ENCODE data around the gene GGPS1. TPM values are rescaled to one million over a fixed set of nuclear protein-coding genes. Genes with fewer than 3 reads are reported as not detected.

The GGPS1 gene
- total and polyA plus RNA-seq, 2 donors (not counting 1 experiment from before 2014, with no cell fraction given): 13.4 to 46.8 TPM

DNA sequence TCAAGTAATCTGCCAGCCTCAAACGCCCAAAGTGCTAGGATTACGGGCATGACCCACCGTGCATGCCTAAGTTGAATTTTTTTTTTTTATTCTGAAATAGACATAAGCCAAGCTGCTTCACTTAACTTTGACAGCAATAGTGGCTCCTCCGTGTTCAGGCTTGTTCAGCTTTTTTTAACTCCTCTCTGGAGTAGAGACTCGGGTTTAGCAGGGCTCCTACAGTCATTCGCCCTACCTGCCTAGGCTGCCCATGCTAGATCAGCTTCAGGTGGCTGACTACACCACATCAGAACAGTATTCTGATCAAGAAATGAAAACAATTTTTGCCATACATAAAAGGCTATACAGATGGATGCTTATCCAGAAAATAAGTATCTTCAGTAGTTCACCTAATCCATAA, 15.1 kb upstream of the GGPS1 start:
- H3K4me1 ChIP-seq (ENCODE audit: control insufficient read depth in 2 of 2, insufficient read depth in 2 of 2, low read length in 2 of 2): peaks cover 16 to 18% of the 10 kb centered on the region in 2 donors
- Mint-ChIP-seq H3K27ac (no peak overlapping the region), H3K4me3 (no peak overlapping the region), H3K9me3 (ENCODE audit: insufficient read depth) (no peaks in the 10 kb centered on the region), H3K27me3 (no peaks in the 10 kb centered on the region), H3K4me1 (peaks cover 44% of the 10 kb centered on the region)
- no peak overlapping the region for H2AFZ ChIP-seq (ENCODE audit: insufficient read depth, low read depth, low read length, poor library complexity, severe bottlenecking)
- no peak overlapping the region for H3K4me2 ChIP-seq (replicated peaks; ENCODE audit: low read depth, low read length, poor library complexity, severe bottlenecking)
- H3K4me3 ChIP-seq (ENCODE audit: control extremely low read depth in 1 of 5, extremely low read depth in 1 of 5, insufficient read depth in 1 of 5, low read depth in 2 of 5, low read length in 4 of 5): no peak overlapping the region
- DNase-seq: no peak
- WGBS (ENCODE audit: insufficient coverage): 84% methylated on average over 3 of the region's 6 CpGs
- CTCF ChIA-PET: interaction anchor here (2.0 to 2.3 kb wide), 2 partner anchors 38 to 60 kb away, joined by 4 to 6 read pairs; no protein-coding TSS in a partner anchor
- H3K9me3 ChIP-seq (ENCODE audit: control extremely low read depth in 1 of 3, control insufficient read depth in 2 of 3, insufficient read depth in 1 of 3, low read length in 2 of 3): no peaks in the 10 kb centered on the region
- peaks cover 0 to 8% of the 10 kb centered on the region in 2 experiments for H3K36me3 ChIP-seq (replicated peaks in 1 of 2; ENCODE audit: control extremely low read depth in 1 of 2, control insufficient read depth in 1 of 2, extremely low read depth in 1 of 2, insufficient read depth in 2 of 2, low read length in 1 of 2)
- H3K79me2 ChIP-seq (ENCODE audit: control insufficient read depth, insufficient read depth, low read length): peaks cover 88% of the 10 kb centered on the region
- intact Hi-C loops (cut with micrococcal nuclease): loop anchor here (5.0 kb wide), 1 partner anchor 36 kb away; no protein-coding TSS in a partner anchor
- H3K27me3 ChIP-seq (replicated peaks in 1 of 4; ENCODE audit: control extremely low read depth in 1 of 4, control insufficient read depth in 3 of 4, insufficient read depth in 4 of 4, low read length in 3 of 4): no peaks in the 10 kb centered on the region
- POLR2A ChIA-PET: no interaction called here
- ATAC-seq (ENCODE audit: low read depth): no peak
- no peak overlapping the region for H3K27ac ChIP-seq (ENCODE audit: low read length in 2 of 2)
- peaks cover 81% of the 10 kb centered on the region for H4K20me1 ChIP-seq (ENCODE audit: control insufficient read depth, insufficient read depth, low read length, poor library complexity, severe bottlenecking)
- no peak for TF ChIP-seq EZH2 (IDR thresholded peaks at IDR 0.05; ENCODE audit: borderline replicate concordance, insufficient read depth, low read depth, low read length, poor library complexity, severe bottlenecking)
- H3K9ac ChIP-seq (ENCODE audit: low read length): no peak overlapping the region

DNA sequence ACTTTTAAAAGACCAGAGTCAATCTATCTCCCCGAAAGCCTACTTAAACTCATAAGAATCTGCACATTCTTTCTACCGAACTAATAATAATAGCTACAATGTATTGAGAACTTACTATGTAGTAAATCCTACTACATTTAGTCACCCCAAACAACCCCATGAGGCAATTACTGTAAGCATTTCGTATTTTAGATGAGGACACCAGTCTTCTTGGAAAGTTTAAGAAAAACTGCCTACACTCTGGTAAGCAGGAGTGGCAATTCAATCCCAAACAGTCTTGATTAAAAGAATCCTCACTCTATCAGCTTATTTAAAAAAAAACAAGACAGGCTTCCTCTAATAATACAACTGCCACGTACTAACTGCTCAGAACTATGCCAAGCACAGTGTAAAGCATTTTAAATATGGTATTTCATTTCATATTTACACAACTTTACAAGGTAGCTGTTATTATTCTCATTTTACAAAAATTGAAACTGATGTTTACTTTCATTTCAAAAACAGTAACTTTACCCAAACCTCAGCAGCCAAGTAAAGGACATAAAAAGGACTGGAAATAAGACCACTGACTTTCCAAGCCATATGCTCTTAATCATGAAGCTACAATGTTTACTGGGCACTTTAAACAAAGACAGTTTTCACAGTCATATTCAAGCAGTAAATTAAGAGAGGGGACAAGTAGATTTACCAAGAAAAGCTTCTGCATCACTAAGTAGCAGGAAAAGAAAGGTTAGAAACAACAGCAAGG, 14.3 kb upstream of the GGPS1 start:
- DNase-seq: no peak
- H3K79me2 ChIP-seq (ENCODE audit: control insufficient read depth, insufficient read depth, low read length): peaks cover 92% of the 10 kb centered on the region
- peaks cover 0 to 17% of the 10 kb centered on the region in 2 experiments for H3K36me3 ChIP-seq (replicated peaks in 1 of 2; ENCODE audit: control extremely low read depth in 1 of 2, control insufficient read depth in 1 of 2, extremely low read depth in 1 of 2, insufficient read depth in 2 of 2, low read length in 1 of 2)
- peaks cover 85% of the 10 kb centered on the region for H4K20me1 ChIP-seq (ENCODE audit: control insufficient read depth, insufficient read depth, low read length, poor library complexity, severe bottlenecking)
- H2AFZ ChIP-seq (ENCODE audit: insufficient read depth, low read depth, low read length, poor library complexity, severe bottlenecking): no peak overlapping the region
- no CpG with 5 or more reads among the region's 4 CpGs for WGBS (ENCODE audit: insufficient coverage)
- ATAC-seq (ENCODE audit: low read depth): no peak
- H3K4me3 ChIP-seq (ENCODE audit: control extremely low read depth in 1 of 5, extremely low read depth in 1 of 5, insufficient read depth in 1 of 5, low read depth in 2 of 5, low read length in 4 of 5): no peak overlapping the region
- POLR2A ChIA-PET: interaction anchor here (1.3 kb wide), 1 partner anchor 13 kb away, joined by 3 read pairs; no protein-coding TSS in a partner anchor
- peak overlapping the region; percentile 28 for H3K9ac ChIP-seq (ENCODE audit: low read length)
- TF ChIP-seq, protein P1, sequence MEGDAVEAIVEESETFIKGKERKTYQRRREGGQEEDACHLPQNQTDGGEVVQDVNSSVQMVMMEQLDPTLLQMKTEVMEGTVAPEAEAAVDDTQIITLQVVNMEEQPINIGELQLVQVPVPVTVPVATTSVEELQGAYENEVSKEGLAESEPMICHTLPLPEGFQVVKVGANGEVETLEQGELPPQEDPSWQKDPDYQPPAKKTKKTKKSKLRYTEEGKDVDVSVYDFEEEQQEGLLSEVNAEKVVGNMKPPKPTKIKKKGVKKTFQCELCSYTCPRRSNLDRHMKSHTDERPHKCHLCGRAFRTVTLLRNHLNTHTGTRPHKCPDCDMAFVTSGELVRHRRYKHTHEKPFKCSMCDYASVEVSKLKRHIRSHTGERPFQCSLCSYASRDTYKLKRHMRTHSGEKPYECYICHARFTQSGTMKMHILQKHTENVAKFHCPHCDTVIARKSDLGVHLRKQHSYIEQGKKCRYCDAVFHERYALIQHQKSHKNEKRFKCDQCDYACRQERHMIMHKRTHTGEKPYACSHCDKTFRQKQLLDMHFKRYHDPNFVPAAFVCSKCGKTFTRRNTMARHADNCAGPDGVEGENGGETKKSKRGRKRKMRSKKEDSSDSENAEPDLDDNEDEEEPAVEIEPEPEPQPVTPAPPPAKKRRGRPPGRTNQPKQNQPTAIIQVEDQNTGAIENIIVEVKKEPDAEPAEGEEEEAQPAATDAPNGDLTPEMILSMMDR (IDR thresholded peaks at IDR 0.05): no peak
- TF ChIP-seq EZH2 (IDR thresholded peaks at IDR 0.05; ENCODE audit: borderline replicate concordance, insufficient read depth, low read depth, low read length, poor library complexity, severe bottlenecking): no peak
- Mint-ChIP-seq H3K4me1 (peaks cover 51% of the 10 kb centered on the region), H3K27me3 (no peaks in the 10 kb centered on the region), H3K27ac (no peak overlapping the region), H3K4me3 (no peak overlapping the region), H3K9me3 (ENCODE audit: insufficient read depth) (no peaks in the 10 kb centered on the region)
- H3K27ac ChIP-seq (ENCODE audit: low read length in 2 of 2): peak overlapping the region in 1 of 2 donors; percentile 54
- CTCF ChIA-PET: interaction anchor here (2.0 to 2.3 kb wide), 2 partner anchors 39 to 61 kb away, joined by 4 to 6 read pairs; no protein-coding TSS in a partner anchor
- H3K9me3 ChIP-seq (ENCODE audit: control extremely low read depth in 1 of 3, control insufficient read depth in 2 of 3, insufficient read depth in 1 of 3, low read length in 2 of 3): no peaks in the 10 kb centered on the region
- intact Hi-C loops (cut with micrococcal nuclease): loop anchor here (5.0 kb wide), 1 partner anchor 37 kb away; no protein-coding TSS in a partner anchor
- H3K4me1 ChIP-seq (ENCODE audit: control insufficient read depth in 2 of 2, insufficient read depth in 2 of 2, low read length in 2 of 2): peaks cover 16 to 18% of the 10 kb centered on the region in 2 donors
- H3K4me2 ChIP-seq (replicated peaks; ENCODE audit: low read depth, low read length, poor library complexity, severe bottlenecking): peak overlapping the region; percentile 29
- H3K27me3 ChIP-seq (replicated peaks in 1 of 4; ENCODE audit: control extremely low read depth in 1 of 4, control insufficient read depth in 3 of 4, insufficient read depth in 4 of 4, low read length in 3 of 4): no peaks in the 10 kb centered on the region

Measured in B cell (primary cell).